K562 (cell line): ENCODE results near the gene SSR4. TPM values are rescaled to one million over a fixed set of nuclear protein-coding genes. Genes with fewer than 3 reads are reported as not detected.

Experiments
- ATF6 ChIP-seq: sonication (generic); formaldehyde crosslinking; IDR thresholded peaks from 2 replicates; pipeline ENCODE4 v1.4.0; 2020; ENCODE audit warnings: mild to moderate bottlenecking, missing genetic modification reagents
- CBFA2T3 ChIP-seq: fragments of 450-650 bp; IDR thresholded peaks from 2 replicates; pipeline ENCODE4 v1.6.1; 2017
- GTF2B ChIP-seq: IDR thresholded peaks from 2 replicates; pipeline ENCODE4 v1.6.1; 2011; ENCODE audit not compliant: insufficient read length; ENCODE audit errors: extremely low read depth
- HMG20A ChIP-seq: fragments of 450-650 bp; formaldehyde crosslinking; conservative IDR thresholded peaks from 2 replicates; pipeline ENCODE4 v1.4.0; 2020; ENCODE audit warnings: mild to moderate bottlenecking, mixed read lengths
- JUNB ChIP-seq: fragments of 450-650 bp; formaldehyde crosslinking; conservative IDR thresholded peaks from 2 replicates; pipeline ENCODE4 v1.4.0; 2020; ENCODE audit warnings: mild to moderate bottlenecking
- JUND ChIP-seq, 2 experiments: IDR thresholded peaks; 2 replicates in 1 of 2; 3 replicates in 1 of 2; pipeline ENCODE4 v1.6.1; 2011; ENCODE audit warnings: borderline replicate concordance in 2 of 2, low read depth in 2 of 2, low read length in 2 of 2, improper control_type of control experiment in 1 of 2, missing biosample characterization in 1 of 2, missing genetic modification characterization in 1 of 2, missing genetic modification reagents in 1 of 2
- NFATC3 ChIP-seq: fragments of 450-650 bp; IDR thresholded peaks from 2 replicates; pipeline ENCODE4 v1.6.1; 2017; ENCODE audit warnings: mild to moderate bottlenecking
- RFX5 ChIP-seq: IDR thresholded peaks from 2 replicates; pipeline ENCODE4 v1.6.1; 2011; ENCODE audit warnings: low read depth, mild to moderate bottlenecking, improper control_type of control experiment, low read length
- SFPQ ChIP-seq: fragments of 200-400 bp; formaldehyde crosslinking; IDR thresholded peaks from 2 replicates; pipeline ENCODE4 v1.6.1; 2017; ENCODE audit warnings: mild to moderate bottlenecking, low read depth, low read length, moderate library complexity
- SMARCE1 ChIP-seq: fragments of 450-650 bp; IDR thresholded peaks from 2 replicates; pipeline ENCODE4 v1.7.1; 2016; ENCODE audit warnings: mild to moderate bottlenecking
- SOX6 ChIP-seq: fragments of 450-650 bp; IDR thresholded peaks from 2 replicates; pipeline ENCODE4 v1.6.1; 2014; ENCODE audit warnings: mild to moderate bottlenecking
- SREBF2 ChIP-seq: sonication (generic); formaldehyde crosslinking; IDR thresholded peaks from 2 replicates; pipeline ENCODE4 v1.4.0; 2020; ENCODE audit warnings: mild to moderate bottlenecking, missing genetic modification reagents
- STAT6 ChIP-seq: sonication (generic); formaldehyde crosslinking; IDR thresholded peaks from 2 replicates; pipeline ENCODE4 v1.8.1; 2023; ENCODE audit warnings: mild to moderate bottlenecking, missing genetic modification reagents
- USF1 ChIP-seq: sonication (generic); formaldehyde crosslinking; IDR thresholded peaks from 2 replicates; pipeline ENCODE4 v1.9.0; 2022; ENCODE audit warnings: mild to moderate bottlenecking, missing genetic modification reagents
- ZBTB7A ChIP-seq: IDR thresholded peaks from 2 replicates; pipeline ENCODE4 v1.6.1; 2011; ENCODE audit warnings: low read depth, mild to moderate bottlenecking, low read length, moderate library complexity, borderline replicate concordance; ENCODE audit not compliant: control insufficient read depth
- ZC3H4 ChIP-seq: sonication (generic); formaldehyde crosslinking; IDR thresholded peaks from 2 replicates; pipeline ENCODE4 v1.9.0; 2021; ENCODE audit warnings: missing genetic modification reagents, borderline replicate concordance
- ZNF174 ChIP-seq: fragments of 250-450 bp; sonication (Bioruptor Pico); IDR thresholded peaks from 2 replicates; pipeline ENCODE4 v1.4.0; 2020; ENCODE audit warnings: mild to moderate bottlenecking
- ZNF445 ChIP-seq: fragments of 250-450 bp; sonication (Bioruptor Pico); IDR thresholded peaks from 2 replicates; pipeline ENCODE4 v1.4.0; 2020; ENCODE audit warnings: low read depth, mild to moderate bottlenecking, moderate library complexity
- ZNF76 ChIP-seq: fragments of 250-450 bp; sonication (Bioruptor Pico); IDR thresholded peaks from 2 replicates; pipeline ENCODE4 v1.4.0; 2020; ENCODE audit warnings: mild to moderate bottlenecking, moderate library complexity, borderline replicate concordance
- ZSCAN29 ChIP-seq: fragments of 450-650 bp; IDR thresholded peaks from 2 replicates; pipeline ENCODE4 v1.6.1; 2017
- polyA plus RNA-seq, 8 experiments: library from polyadenylated mRNA; depleted of rRNA in 4 of 8; stranded (reverse) in 5 of 8; unstranded in 3 of 8; fragments of >200 nt; fragmentation: Nextera tagmentation in 2 of 8; fragmentation: Illumina TruSeq in 1 of 8; extraction: Ambion mirVana in 2 of 8; extraction: Trizol in 1 of 8; gene quantifications; 2 replicates each; pipeline versions ENCODE4 v1.2.1 to v1.2.3, GENCODE V29; 2011 to 2014; ENCODE audit warnings: inconsistent platforms in 1 of 8, missing spikeins in 1 of 8
- total RNA-seq, 7 experiments: library from RNA; depleted of rRNA in 6 of 7; stranded (reverse); fragments of >200 nt in 6 of 7; fragmentation: Illumina TruSeq in 2 of 7; extraction: Trizol in 2 of 7; gene quantifications; 2 replicates each; pipeline versions ENCODE4 v1.2.1 to v1.2.3, GENCODE V29; 2011 to 2021; ENCODE audit warnings: low replicate concordance in 1 of 7

The SSR4 gene
- total and polyA plus RNA-seq, 9 of the 15 experiments (the other 6 are each of a cell fraction or from before 2014, with no cell fraction given): 146 to 492 (median 272) TPM

- TF ChIP-seq STAT6 (CRISPR knock-in tag): no peak
- TF ChIP-seq CBFA2T3: peak; percentile 43
- TF ChIP-seq ZC3H4 (CRISPR knock-in tag): no peak
- TF ChIP-seq SOX6: 0 out of 2 replicates have a peak, but pooled peaks have one; percentile 17
- TF ChIP-seq ZNF76: no peak
- no peak for TF ChIP-seq SREBF2 (CRISPR knock-in tag)
- TF ChIP-seq SFPQ: no peak
- no peak for TF ChIP-seq ATF6 (CRISPR knock-in tag)
- 0 out of 2 replicates have a peak, but pooled peaks have one; percentile 11 for TF ChIP-seq USF1 (CRISPR knock-in tag)
- no peak for TF ChIP-seq ZNF445 (CRISPR knock-in tag)
- TF ChIP-seq SMARCE1: peak; percentile 77
- TF ChIP-seq JUND (IDR thresholded peaks at IDR 0.05; ENCODE audit: borderline replicate concordance, low read depth, low read length): peak; percentile 91
- TF ChIP-seq JUND (tag; IDR thresholded peaks at IDR 0.05; ENCODE audit: borderline replicate concordance, low read depth, low read length): peak; percentile 83; the same call in 2 of the 3 replicates
- TF ChIP-seq ZNF174 (CRISPR knock-in tag): no peak
- TF ChIP-seq JUNB (CRISPR knock-in tag): no peak
- peak; percentile 99 for TF ChIP-seq ZBTB7A
- no peak for TF ChIP-seq ZSCAN29
- no peak for TF ChIP-seq RFX5
- TF ChIP-seq NFATC3: no peak
- TF ChIP-seq HMG20A (CRISPR knock-in tag): no peak
- TF ChIP-seq GTF2B: no peak
These were observed 28.2 kb upstream of the SSR4 start (continued) for GRCh38 chrX:153766098-153766817.
